Cerebellar nuclear complex (tissue), 1 donor: ENCODE data around the gene CEACAM1.
"Not testable (repeated sequence)": the region's sequence is repeated elsewhere in the genome, so short reads cannot be mapped to it uniquely, and the experiment has no call there.

ENCODE experiments used
- DNase-seq, 2 experiments: peaks; one replicate each; lab custom pipeline; 2025; lab: John Stamatoyannopoulos, UW

Gene CEACAM1

DNA sequence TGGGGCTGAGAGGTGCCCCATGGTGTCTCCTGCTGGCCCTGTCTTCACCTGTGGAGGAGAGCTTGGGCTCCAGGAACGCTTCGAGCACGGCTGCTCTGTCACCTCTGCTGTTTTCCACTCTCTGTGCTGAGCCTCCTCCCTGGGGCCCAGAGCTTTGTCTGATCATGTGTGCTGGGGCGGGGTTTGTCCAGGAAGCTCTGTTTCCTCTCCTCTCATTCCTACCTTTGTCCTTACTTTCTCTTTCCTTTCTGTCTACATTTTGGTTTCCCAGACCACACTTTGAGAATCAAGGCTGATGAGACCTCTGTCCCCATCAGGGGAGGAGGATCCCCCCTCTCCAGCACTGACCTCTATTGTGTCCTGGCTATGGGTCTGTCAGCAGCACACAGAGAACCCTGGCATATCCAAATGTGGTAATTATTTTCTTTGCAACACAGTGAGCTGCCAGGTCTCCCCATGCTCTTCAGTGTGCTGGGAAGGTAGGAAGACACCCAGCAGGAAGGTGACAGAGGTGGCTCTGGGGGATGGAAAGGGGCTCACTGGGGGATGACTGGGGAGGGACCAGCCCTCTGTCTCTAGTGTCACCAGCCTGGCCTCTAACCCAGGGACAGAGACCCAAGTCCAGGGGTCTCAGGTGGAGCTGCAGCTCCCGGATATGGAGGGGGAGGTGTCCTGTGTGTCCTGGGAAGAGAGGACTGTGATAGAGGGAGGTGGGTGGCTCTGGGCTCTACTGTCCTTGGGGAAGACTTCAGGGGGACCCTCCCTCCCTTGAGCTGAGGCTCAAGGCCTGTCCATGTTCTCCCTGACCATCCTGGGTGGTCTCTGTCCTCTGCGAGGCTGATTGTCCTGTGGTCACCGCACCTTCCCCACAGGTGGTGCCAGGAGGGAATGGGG lies at the start of gene CEACAM1:
TSS of gene CEACAM1 (minus strand) at position 128 of the 894 bp plus-strand sequence. CDS start at position 21, 107 bp downstream.
- no peak for DNase-seq

DNA sequence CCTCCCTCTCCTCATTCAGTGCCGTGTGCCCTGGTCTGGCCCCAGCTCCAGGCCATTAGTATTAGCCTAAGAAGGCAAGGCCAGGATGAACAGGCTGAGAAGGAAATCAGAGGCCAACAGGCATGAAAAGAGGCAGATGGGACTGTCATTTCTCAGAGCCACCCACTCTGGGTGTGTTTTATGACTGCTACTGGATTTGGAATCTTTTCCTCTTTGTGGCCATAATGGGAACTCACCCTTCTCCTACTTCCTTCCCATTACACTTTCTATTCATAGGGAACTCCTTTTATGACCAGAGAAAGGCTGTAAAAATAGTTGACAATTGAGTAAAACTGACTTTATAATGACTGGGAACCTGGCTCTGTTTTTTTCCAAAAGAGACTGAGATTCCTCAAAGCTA lies 48.7 kb upstream of the CEACAM1 start:
- DNase-seq = no peak

DNA sequence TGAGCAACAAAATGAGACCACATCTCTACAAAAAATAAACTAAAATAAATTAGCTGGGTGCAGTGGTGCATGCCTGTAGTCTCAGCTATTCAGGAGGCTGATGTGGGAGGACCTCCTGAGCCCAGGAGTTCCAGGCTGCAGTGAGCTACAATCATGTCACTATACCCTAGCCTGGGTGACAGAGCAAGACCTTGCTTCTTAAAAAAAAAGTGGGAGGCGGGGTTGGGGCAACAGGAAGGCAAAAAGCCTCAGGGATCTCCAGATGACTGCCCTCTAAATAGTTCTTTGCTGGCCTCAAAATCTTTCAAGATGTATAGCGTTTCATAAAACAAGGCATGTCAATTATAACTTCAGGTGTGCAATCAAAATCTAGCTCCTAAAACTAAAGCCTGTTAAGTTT lies 48.0 kb upstream of the CEACAM1 start:
- DNase-seq = no peak

DNA sequence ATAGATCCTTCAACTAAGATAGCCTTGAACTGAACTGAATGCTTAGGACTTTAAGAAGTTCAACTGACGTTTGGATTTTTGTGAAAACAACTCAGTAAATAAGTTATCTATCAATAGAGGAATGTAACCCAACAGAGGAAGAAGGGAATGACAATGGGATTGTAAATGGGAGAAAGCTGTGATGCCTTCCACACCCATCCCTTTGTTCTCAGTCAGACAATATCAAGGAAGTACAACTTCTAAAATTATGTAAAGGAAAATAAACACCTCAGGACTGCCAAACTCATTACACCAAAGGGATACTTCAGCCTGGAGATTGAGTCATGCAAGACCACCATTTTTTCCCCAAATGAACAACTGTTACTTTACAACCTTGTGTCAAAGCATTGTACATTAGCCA lies 45.4 kb upstream of the CEACAM1 start:
- no peak for DNase-seq

DNA sequence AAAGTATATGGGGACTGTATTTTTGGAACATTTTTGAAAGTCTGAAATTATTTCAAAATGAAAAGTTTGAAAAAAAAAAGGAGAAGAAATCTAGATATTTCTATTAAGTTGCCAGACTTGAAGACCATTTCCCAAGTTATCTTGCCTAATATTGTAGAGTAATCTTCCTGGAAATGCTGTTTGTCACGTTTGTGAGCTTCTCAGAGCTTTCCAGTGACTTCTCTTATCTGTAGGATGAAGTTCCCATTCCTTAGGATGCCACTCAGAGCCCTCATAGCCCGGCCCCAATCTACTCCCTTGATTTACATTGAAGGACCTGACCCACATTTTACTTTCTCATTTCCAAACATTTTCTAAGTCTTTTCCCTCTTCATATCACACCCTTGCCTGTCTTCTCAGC lies 42.8 kb upstream of the CEACAM1 start:
- no peak for DNase-seq

DNA sequence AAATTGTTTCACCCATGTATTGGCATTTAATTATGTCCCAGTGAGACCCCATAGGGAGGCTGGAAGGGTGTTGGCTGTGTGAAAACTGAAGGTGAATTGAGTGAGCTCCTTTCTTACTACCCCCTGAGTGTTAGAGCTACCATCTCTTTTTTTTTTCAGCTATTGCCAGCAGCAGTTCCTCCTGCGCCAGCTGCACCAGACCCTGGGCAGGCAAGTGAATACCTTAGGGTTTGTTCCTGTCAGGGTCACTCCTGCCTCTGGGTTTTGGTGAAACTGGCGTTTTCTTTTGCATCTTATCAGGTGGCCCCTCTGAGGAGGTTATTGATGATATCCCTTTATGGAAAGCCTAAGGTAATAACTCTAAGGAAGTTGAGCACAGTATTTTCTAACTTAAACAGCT lies 40.9 kb upstream of the CEACAM1 start:
- no peak for DNase-seq

DNA sequence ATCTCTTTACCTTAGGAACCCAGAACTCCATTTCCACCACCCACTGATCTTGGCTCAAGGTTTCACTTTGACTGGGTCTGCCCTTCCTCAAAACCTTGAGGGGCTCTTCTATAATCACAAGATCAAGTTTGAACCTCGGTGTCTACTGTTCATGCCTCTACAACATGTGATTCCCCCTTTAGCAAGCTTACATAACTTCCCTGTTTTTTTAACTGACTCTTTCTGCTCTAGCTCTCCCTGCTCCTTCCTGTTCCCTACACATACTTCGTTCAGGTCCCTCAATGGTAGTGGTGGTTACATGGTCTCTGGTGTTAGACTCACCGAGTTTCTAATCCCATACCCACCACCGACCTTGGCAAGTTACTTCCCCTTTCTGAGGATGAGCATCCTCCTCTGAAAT lies 39.7 kb upstream of the CEACAM1 start:
- no peak for DNase-seq

DNA sequence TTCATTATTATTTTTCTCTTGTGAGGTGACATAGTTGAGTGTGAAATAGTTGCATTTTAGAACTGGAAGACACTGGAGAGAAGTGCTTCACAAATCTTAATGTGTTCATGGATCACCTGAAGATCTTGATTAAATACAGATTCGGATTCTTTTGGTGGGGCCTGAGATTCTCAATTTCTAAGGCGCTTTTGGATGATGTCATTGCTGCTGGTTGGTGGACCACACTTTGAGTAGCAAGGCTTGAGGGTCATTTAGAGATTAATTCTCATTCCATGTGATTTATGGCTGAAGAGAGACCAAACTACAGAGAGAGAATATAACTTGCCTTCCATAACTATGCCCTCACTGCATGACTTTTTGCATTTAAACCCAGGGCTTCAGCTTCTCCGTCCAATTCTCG lies 39.3 kb upstream of the CEACAM1 start:
- DNase-seq = no peak

DNA sequence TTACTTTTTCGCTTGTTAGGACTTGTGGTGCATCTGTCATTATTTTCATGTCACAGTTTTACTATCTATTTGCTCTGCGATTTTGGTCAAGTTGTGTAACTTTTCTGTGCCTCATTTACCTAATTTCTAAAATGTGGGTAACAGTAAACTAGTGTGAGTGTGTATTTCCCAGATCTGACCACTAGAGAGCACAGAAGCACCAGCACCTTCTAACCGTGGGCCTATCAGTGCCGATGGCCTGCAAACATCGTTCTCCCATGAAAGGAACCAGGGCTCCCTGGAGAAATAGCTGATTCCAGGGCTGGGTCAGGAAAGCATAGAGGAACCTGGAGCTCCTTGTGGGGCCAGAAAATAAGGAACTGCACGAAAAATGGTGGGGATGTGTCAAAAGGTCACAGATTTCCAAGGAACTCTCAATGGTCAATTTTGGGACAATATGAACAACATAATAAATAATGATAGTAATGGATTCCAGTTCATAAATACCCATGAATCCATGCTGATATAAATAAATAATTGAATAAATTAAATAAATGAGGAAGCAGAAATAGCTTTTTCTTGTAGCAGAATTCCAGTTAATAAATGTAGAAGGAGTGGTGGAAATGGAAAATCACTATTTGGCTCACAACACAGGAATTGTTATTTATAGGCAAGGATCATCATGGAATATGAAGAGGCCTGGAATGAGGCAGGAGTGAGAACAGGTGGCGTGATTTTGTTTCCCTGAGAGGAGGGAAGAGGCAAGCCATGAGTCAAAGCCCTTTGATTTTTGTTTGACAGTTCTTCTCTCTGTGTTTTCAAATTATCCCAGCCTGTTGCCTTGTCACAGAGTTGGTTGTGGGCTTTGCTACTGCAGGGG lies 35.3 kb upstream of the CEACAM1 start:
- DNase-seq = peak in 1 of 2 experiments; percentile 54

DNA sequence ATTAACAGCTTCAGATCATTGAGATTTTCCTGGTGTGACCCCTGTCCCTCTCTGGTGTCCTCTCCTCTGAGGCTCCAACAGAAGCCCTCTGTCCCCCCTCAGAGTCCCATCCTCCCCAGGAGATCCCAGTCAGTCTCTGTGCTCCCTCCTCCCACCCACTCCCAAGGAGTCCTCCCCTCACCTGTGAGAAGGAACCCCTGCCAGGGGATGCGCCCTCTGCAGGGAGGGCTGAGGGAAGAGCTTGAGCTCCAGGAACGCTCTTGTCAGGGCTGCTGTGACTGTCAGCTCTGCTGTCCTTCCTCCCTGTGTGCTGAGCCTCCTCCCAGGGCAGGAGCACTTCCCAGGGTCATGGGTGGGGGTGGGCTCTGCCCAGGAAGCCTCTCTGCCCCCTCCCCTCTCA lies 33.2 kb upstream of the CEACAM1 start:
- DNase-seq = no peak

DNA sequence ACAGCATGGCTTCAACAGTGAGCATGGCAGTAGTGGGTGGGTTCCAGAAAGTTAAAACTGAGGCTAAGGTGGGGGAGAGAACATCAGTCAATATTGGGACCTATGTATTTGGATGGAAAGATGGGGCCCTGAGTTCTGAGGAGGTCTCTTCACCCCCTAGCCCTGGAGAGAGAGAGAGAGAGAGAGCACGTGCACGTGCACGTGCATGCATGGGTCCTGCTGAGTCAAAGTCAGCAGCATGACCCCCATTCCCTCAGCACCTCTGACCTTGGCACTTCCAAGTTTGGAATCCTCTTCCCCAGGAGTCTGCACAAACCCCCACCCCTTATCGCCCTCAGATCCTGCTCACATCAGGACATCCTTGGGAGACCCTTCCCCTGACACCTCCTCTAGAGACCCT lies 32.5 kb upstream of the CEACAM1 start:
- DNase-seq = no peak

DNA sequence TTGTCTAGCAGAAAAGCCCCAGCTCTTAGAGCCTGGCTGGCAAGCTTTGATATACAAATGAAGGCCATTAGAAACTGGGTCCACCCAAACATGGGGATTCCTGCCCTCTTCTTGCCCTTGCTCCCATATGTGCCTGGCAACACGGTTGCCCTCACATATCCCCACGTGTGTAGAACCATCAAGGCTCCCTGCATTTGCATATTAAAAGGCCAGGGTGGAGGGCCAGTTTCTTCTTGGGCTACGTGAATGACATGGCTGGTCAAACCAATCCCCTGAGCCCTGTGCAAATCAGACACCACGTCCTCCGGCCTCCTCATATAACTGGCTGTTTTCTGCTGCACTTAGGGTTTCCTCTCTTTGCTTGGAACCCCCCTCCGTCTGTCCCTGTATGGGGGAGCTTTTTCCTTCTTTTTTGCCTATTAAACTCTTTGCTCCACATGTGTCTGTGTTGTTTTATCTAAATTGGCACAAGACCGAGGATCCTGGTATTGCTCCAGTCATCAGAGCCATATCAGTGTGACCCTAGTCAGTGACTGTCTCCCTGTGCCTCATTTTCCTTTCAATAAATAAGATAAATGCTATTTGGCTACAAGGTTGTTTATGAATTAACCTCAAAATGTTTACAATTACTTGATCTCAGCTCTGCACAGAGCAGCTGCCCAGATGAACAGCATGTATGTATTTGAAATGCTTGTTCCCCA lies 30.3 kb upstream of the CEACAM1 start:
- DNase-seq = no peak

DNA sequence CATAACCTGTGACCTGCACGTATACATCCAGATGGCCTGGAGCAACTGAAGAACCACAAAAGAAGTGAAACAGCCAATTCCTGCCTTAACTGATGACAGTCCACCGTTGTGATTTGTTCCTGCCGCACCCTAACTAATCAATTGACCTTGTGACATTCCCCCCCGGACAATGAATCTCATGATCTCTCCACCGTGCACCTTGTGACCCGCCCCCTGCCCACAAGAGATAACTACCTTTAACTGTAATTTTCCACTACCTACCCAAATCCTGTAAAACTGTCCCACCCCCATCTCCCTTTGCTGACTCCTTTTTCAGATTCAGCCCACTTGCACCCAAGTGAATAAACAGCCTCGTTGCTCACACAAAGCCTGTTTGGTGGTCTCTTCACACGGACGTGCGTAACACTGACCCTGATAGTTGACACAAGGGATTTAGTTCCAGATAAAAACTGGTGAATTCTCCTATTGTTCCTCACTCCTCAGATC lies 29.1 kb upstream of the CEACAM1 start:
- DNase-seq = not testable (repeated sequence)

DNA sequence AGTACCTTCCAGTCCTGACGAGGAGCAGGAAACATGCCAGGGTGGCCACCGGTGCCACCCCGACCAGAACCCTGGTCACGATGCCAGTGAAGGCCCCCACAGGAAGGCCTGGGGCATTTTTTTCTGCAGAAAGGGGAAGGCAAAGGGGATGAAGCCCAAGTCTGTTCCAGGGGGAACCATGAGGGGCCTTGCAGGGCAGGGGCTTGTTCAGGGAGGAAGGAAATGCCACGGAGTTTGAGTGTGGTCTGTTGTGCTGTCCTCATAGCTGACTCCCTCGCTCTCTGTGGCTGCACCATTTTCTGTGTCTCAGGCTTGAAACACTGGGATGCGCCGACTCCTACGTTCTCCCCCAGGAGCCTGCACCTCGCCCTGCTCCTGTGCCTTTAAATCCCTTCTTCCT lies 27.5 kb upstream of the CEACAM1 start:
- DNase-seq = no peak

DNA sequence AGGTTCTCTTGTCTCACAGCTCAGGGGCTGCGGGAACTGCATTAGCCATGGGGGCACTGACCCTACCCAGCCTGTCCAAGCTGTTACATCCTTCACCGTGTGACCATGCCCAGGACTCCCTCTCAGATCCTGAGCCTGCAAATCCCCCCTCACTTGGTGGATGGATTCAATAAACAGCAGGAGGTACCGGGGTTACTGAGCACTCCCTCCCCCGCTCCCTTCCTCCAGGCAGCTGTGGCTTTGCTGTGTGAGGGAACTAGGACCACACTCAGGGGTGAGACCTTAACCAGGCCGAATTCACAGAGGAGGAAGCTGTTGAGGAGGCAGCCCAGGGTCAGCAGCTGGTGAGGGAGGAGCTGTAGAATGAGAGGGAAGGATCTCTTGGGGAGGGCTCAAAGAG lies 27.0 kb upstream of the CEACAM1 start:
- no peak for DNase-seq

DNA sequence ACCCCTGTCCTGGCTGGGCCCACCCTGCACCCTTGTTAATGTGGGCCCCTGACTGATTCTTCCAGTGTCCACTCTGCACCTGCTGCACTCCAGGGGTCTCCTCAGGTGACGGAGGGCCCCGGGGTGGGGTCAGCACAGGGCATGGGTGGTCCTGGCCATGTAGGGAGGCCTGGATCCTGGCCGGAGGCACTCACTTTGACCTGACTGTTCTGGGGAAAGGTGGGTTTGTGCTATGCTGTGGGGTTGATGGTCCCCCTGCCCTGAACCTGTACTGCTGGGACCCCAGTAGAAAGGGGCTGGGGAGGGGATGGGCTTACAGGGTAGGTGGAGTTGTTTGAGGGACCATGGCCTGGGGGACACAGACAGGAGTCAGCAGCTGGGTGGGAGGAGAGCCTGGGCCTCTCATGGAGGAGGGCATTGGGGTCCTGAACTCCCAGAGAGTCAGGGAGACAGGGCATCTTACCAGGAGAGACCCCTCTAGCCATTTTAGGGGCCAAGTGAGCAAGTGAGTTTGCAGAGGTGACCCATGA lies 25.8 kb upstream of the CEACAM1 start:
- DNase-seq = no peak

DNA sequence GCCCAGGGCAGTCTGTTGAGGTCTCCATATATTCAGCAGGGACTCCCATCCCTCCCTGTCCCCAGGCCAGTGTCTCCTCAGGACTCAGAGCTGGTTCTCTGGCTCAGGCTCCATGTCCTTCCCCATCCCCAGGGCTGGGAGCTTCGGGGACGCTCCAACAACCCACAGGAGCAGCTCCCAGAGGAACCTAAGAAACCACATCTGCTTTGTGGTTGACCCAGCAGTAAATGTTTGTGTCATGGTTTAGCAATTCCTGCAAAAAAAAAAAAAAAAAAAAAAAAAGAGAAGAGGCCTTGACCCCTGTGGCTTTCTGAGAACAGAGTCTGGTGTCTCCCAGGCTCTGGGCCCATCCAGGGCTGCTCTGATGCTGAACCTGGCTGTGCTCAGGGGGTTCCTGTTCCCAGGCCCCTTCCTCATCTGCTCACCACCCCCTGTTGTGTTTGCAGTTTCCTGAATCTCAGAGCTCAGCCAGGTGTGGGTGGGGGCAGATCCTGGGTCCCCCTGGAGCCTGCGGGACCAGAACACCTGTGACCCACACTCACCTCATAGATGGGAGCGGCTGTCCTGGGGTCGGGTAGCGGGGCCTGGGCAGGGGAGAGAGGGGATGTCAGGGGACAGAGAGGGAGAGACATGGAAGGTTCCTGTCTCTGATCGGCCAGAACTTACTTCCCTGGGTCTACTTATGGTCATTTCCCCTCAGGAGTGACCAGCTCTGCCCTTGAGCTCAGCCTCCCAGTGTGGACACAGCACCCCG lies 25.2 kb upstream of the CEACAM1 start:
- no peak for DNase-seq

DNA sequence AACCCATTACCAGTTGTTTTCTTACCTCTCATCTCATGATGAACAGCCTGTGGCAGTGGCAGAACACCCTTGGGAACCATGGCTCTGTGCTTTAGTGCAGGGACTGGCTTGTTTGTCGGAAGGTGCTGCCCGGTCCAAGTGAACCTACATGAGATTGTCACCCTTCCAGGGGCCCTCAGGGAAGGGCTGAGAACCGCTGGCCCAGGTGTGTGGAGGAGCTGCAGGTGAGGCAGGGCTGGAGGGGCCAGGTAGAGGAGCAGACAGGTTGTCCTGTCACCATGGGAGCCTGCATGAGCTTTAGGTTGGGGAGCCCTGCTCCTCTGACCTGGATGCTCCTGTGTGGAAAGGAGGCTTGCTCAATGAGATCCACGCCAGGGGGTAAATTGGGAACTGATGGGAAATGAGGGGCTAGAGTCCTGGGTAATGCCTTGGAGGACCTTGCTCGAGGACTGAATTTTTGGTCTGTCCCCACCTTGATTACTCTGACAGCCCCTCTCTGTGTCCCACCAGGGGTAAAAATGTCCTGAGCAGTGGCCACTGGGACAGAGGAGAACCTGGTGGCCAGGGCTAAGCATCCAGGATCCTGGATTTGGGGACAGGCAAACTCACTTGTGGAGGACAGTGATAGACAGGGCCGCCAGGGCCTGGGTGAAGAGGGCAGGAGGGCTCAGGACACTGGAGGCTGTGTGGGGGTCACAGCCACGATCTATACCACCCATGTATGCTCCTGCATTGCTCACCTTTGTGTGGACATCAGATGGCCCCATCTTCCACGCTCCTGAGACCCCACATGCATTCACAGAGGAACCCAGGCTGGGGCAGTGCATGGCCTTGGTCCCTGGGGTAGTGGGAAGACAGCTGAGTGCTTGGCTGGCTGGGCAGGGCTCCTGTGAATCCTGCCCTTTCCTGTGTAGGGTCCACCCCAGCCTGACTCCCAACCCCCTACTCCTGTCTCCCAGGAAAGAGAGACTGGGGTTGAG lies 24.1 kb upstream of the CEACAM1 start:
- no peak for DNase-seq

DNA sequence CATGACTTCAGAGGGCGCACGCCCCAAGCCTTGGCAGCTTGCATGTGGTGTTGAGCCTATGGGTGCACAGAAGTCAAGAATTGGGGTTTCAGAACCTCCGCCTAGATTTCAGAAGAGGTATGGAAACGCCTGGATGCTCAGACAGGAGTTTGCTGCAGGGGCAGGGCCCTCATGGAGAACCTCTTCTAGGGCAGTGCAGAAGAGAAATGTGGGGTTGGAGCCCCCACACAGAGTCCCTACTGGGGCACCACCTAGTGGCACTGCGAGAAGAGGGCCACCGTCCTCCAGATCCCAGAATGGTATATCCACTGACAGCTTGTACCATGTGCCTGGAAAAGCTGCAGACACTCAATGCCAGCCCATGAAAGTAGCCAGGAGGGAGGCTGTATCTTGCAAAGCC lies 22.2 kb upstream of the CEACAM1 start:
- not testable (repeated sequence) for DNase-seq

DNA sequence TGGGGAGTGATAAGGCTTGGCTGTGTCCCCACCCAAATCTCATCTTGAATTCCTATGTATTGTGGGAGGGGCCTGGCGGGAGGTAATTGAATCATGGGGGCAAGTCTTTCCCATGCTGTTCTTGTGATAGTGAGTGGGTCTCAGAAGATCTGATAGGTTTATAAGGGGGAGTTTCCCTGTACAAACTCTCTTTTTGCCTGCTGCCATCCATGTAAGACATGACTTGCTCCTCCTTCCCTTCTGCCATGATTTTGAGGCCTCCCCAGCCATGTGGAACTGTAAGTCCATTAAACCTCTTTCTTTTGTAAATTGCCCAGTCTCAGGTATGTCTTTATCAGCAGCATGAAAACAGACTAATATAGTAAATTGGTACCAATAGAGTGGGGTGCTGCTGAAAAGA lies 20.8 kb upstream of the CEACAM1 start:
- DNase-seq = not testable (repeated sequence)
